ENCODE data around the gene STIP1. TPM values are rescaled to one million over a fixed set of nuclear protein-coding genes. Genes with fewer than 3 reads are reported as not detected.

Gene STIP1
- total and polyA plus RNA-seq, 5 experiments from 2014 or later, result 59.4 to 132 (median 110) TPM

DNA sequence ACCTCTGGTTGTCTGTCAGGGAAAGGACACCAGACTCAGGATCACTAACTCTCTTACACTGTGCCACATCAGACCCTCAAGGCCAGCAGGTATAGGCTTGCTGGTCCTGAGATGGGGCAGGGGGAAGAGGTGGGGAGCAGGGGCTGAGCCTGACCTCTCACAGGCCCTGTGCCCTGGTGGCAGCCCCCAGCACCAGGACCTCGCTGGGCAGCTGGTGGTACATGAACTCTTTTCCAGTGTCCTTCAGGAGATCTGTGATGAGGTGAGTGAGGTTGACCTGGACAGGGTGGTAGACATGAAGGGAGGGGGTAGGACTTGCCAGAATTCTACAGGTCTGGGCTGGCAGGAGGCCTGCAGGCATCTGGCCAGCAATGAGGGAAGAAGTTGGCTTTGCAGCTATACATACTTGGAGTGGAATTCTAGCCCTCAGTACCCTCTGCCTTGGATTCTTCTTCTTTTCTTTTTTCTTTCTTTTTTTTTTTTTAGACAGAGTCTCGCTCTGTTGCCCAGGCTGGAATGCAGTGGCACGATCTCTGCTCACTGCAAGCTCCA, 41.5 kb downstream of the STIP1 start:
- peaks cover 0 to 7% (median 0%) of the 10 kb centered on the region in 3 donors for H3K36me3 Mint-ChIP-seq
- DNase-seq, result no peak

DNA sequence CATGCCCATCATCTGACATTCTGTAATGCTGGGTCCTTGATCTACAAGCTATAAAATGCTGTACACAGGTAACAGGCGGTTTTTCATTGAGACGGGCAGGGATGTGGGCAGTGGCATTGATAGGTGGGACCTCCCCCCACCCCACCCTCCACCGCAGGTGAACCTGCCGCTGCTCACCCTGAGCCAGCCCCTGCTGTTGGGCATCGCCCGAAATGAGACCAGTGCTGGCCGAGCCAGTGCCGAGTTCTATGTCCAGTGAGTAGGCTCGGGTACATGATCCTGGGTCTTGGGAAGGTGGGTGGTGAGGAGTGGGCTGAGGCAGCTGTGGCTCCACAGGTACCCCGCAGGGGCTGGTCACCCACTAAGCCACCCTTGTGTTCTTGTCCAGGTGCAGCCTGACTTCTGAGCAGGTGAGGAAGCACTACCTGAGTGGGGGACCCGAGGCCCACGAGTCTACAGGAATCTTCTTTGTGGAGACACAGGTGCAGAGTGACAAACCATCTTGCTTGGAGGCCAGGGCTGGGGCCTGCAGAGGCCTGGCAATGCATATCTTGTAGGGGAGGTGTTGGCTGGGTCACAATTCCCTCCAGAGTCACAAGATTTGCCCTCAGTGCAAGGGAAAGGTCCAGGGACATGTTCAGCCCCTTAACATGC, 43.2 kb downstream of the STIP1 start:
- Mint-ChIP-seq H3K4me1 (peaks cover 22 to 66% (median 58%) of the 10 kb centered on the region in 4 donors), H3K9me3 (no peaks in the 10 kb centered on the region), H3K36me3 (no peaks in the 10 kb centered on the region), H3K27ac (peak overlapping the region; percentile 75 to 97 (median 90)), H3K4me3 (peak overlapping the region; percentile 82 to 99 (median 90)), H3K27me3 (no peaks in the 10 kb centered on the region)
- POLR2A ChIA-PET, result interaction anchor here (0.8 to 16.0 kb wide), 12 partner anchors 12 to 1389 kb away, joined by 3 to 290 read pairs (median 5); partner anchors contain the start of genes BAD, FERMT3, FKBP2 and PLCB3
- ATAC-seq, result no peak
- DNase-seq, result no peak

More for the DNA sequence above, 41.5 kb downstream of the STIP1 start:
- Mint-ChIP-seq H3K4me1 (peaks cover 22 to 54% (median 44%) of the 10 kb centered on the region in 4 donors), H3K27me3 (no peaks in the 10 kb centered on the region), H3K9me3 (no peaks in the 10 kb centered on the region), H3K4me3 (peak overlapping the region; percentile 87 to 95 (median 90)), H3K27ac (peak overlapping the region; percentile 83 to 95 (median 90))
- POLR2A ChIA-PET, result interaction anchor here (0.6 to 16.0 kb wide), 9 partner anchors 17 to 549 kb away, joined by 3 to 290 read pairs (median 22); partner anchors contain the start of genes BAD, ESRRA, FERMT3 and FKBP2
- no peak for ATAC-seq

DNA sequence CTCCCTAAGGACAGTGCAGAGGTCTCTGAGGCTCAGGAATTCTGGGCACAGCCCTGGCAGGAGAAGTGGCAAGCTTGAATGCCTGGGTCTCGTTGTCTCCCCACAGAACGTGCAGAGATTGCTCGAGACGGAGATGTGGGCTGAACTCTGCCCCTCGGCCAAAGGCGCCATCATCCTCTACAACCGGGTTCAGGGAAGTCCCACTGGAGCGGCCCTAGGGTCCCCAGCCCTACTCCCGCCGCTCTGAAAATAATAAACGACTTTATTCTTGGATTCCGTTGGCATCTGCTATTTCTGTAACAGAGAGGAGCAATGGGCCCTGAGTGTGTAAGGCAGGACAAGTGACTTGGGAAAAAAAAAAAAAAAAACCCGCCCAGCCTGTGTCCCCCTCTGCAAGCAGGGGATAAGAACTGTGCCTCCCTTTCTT, 43.8 kb downstream of the STIP1 start:
- Mint-ChIP-seq H3K27ac (peak overlapping the region; percentile 83 to 97 (median 93)), H3K36me3 (no peaks in the 10 kb centered on the region), H3K4me1 (peaks cover 22 to 66% (median 58%) of the 10 kb centered on the region in 4 donors), H3K27me3 (no peaks in the 10 kb centered on the region), H3K4me3 (peak overlapping the region; percentile 82 to 99 (median 90)), H3K9me3 (no peaks in the 10 kb centered on the region)
- POLR2A ChIA-PET, result interaction anchor here (0.6 to 16.0 kb wide), 12 partner anchors 13 to 1628 kb away, joined by 3 to 290 read pairs (median 4); partner anchors contain the start of genes BAD, CFL1, FERMT3 and FKBP2
- ATAC-seq (no peak), DNase-seq (no peak)

DNA sequence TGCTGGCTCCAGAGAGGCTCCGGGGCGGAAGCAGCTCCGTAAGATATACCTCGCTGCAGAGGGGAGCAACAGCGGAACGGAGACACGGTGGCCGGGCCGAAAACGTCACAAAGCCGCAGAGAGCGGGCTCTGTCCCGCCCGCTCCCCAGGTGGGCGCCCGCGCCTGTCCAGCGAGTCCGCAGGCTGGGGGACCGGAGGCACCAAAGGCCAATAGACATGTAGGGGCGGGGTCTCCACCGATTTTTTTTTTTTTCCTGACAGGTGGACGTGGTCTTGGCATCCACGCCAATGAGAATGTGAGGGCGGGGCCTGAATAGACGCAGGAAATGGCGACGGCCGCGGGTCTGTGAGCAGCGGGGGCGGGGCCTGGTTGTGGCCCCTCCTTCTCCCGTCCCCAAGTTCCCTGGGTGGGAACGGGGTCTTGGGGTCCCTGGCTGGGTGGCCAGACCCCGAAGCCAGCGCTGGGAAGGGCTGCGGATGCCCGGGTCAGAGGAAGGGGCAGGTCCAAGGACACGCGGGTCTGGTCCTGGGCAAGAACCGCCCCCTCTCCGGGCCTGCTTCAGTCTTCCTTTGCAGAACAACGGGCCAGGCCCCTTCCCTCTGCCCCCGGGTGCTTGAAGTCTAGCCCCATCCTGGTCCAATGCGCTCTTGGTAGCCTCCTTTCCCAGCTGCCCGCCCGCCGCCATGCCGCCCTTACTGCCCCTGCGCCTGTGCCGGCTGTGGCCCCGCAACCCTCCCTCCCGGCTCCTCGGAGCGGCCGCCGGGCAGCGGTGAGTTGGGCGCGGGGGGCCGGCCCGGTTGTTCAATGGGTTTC, 44.4 kb downstream of the STIP1 start, which contains the start of gene DNAJC4:
Gene DNAJC4, plus strand, starts transcription at position 378 of the 814 bp plus-strand sequence. Its CDS starts 307 bp downstream, at position 685.
- DNase-seq, result peak; percentile 76 to 93 (median 84)
- peak; percentile 52 to 63 for ATAC-seq
- Mint-ChIP-seq H3K27me3 (no peaks in the 10 kb centered on the region), H3K4me1 (peaks cover 20 to 66% (median 60%) of the 10 kb centered on the region in 4 donors), H3K27ac (peak within 1 kb of the TSS; percentile 83 to 97 (median 93)), H3K9me3 (no peaks in the 10 kb centered on the region), H3K36me3 (no peaks in the 10 kb centered on the region), H3K4me3 (peak within 1 kb of the TSS; percentile 82 to 99 (median 90))
- POLR2A ChIA-PET, result interaction anchor here (0.6 to 16.0 kb wide), 13 partner anchors 14 to 1628 kb away, joined by 3 to 290 read pairs (median 4); partner anchors contain the start of genes BAD, CFL1, FERMT3 and FKBP2

DNA sequence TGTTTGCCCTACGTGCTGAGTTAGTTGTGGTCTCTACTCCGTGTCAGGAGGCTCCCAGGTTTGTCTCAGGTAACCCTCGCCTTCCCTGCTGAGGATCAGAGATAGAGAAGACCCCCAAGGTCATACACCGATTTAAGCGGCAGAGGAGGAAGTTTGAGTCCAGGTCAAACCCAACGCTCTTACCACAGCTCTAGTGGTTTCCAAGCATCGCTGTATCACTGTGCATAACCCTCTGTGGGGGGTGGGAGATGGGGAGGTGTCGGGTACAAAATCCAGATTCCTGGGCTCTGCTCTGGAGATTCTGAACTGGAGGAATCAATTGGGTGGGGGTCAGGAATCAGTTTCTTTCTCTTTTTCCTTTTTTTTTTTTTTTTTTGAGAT, 45.0 kb downstream of the STIP1 start:
- ATAC-seq, result no peak
- no peaks in the 10 kb centered on the region for H3K27me3 Mint-ChIP-seq
- H3K9me3 Mint-ChIP-seq, result no peaks in the 10 kb centered on the region
- H3K4me3 Mint-ChIP-seq, result peak overlapping the region; percentile 82 to 99 (median 90)
- DNase-seq, result no peak
- H3K27ac Mint-ChIP-seq, result peak overlapping the region; percentile 48 to 97 (median 90)
- no peaks in the 10 kb centered on the region for H3K36me3 Mint-ChIP-seq
- POLR2A ChIA-PET, result interaction anchor here (0.7 to 16.0 kb wide), 9 partner anchors 13 to 1504 kb away, joined by 3 to 290 read pairs (median 4); partner anchors contain the start of genes FERMT3, FKBP2, HNRNPUL2 and PLCB3
- peaks cover 18 to 68% (median 63%) of the 10 kb centered on the region in 4 donors for H3K4me1 Mint-ChIP-seq

DNA sequence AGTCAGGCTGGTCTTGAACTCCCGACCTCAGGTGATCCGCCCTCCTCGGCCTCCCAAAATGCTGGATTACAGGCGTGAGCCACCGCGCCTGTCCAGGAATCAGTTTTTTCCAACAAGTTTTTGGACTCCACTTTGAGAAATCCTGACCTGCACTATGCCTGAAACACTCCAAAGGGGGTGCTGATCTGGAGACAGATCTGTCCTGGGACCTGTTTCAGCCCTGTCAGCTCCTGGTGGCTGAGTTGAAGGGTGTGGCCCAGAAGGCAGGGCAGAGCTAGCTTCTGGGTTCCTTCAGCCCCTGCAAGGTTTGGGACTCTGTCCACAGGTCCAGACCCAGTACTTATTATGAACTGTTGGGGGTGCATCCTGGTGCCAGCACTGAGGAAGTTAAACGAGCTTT, 45.6 kb downstream of the STIP1 start:
- H3K36me3 Mint-ChIP-seq, result no peaks in the 10 kb centered on the region
- H3K4me3 Mint-ChIP-seq, result peak overlapping the region; percentile 36 to 99 (median 88)
- H3K27ac Mint-ChIP-seq, result peak overlapping the region in 9 of 10 donors; percentile 48 to 86 (median 74)
- POLR2A ChIA-PET, result interaction anchor here (0.7 to 16.0 kb wide), 7 partner anchors 9 to 234 kb away, joined by 4 to 290 read pairs (median 5); partner anchors contain the start of genes FERMT3, FKBP2, PPP1R14B and TRMT112
- H3K4me1 Mint-ChIP-seq, result peaks cover 18 to 69% (median 63%) of the 10 kb centered on the region in 4 donors
- no peaks in the 10 kb centered on the region for H3K9me3 Mint-ChIP-seq
- H3K27me3 Mint-ChIP-seq, result no peaks in the 10 kb centered on the region
- DNase-seq, result no peak
- no peak for ATAC-seq

DNA sequence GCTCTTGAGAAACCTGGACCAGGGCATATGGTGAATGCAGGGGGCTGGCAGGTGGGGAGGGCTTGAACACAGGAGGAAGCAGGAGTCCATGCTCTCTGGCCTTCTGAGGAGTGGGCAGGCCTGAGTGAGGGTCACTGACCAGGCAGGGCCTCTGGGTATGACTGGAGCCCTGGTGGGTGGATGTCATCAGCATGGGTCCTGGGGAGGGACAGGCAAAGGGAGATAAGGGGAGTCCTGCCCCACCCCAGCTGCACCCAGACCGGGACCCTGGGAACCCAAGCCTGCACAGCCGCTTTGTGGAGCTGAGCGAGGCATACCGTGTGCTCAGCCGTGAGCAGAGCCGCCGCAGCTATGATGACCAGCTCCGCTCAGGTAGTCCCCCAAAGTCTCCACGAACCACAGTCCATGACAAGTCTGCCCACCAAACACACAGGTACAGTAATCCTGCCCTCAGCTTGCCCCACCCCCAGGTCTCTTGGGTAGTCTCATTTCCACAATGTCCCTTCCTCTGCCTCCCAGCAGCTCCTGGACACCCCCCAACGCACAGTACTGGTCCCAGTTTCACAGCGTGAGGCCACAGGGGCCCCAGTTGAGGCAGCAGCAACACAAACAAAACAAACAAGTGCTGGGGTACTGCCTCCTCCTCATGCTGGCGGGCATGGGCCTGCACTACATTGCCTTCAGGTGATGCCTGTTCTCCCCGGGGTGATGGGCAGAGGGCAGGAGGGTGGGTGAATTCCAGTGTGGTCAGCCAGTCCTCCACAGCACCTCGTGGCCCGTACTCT, 46.4 kb downstream of the STIP1 start:
- no peaks in the 10 kb centered on the region for H3K27me3 Mint-ChIP-seq
- POLR2A ChIA-PET, result interaction anchor here (0.5 to 16.0 kb wide), 10 partner anchors 9 to 1391 kb away, joined by 3 to 290 read pairs (median 4); partner anchors contain the start of genes FERMT3, FKBP2, PPP1R14B and STIP1
- peak overlapping the region; percentile 65 to 95 (median 86) for H3K4me3 Mint-ChIP-seq
- DNase-seq (no peak), ATAC-seq (no peak)
- no peaks in the 10 kb centered on the region for H3K9me3 Mint-ChIP-seq
- H3K36me3 Mint-ChIP-seq, result peaks cover 0 to 4% (median 0%) of the 10 kb centered on the region in 3 donors
- H3K4me1 Mint-ChIP-seq, result peaks cover 17 to 64% (median 56%) of the 10 kb centered on the region in 4 donors
- H3K27ac Mint-ChIP-seq, result peak overlapping the region; percentile 53 to 86 (median 72)

DNA sequence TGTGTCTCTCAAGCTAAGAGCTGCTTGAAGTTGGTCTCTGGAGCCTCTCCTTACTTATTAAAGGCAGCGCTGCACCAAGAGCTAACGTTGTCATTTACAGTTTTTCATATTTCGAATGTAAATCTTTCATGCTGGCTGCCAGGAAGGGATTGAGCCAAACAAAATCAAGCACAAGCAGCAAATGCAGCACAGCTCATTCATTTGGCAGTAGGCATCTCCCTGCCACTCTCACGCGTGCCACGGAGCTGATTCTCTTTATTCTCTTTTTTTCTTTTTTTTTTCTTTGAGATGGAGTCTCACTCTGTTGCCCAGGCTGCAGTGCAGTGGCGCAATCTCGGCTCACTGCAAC, 47.0 kb downstream of the STIP1 start:
- peaks cover 15 to 60% (median 50%) of the 10 kb centered on the region in 4 donors for H3K4me1 Mint-ChIP-seq
- no peaks in the 10 kb centered on the region for H3K9me3 Mint-ChIP-seq
- no peak for DNase-seq
- H3K4me3 Mint-ChIP-seq, result peak overlapping the region; percentile 47 to 95 (median 78)
- peaks cover 0 to 8% (median 0%) of the 10 kb centered on the region in 3 donors for H3K36me3 Mint-ChIP-seq
- no peaks in the 10 kb centered on the region for H3K27me3 Mint-ChIP-seq
- POLR2A ChIA-PET, result interaction anchor here (0.5 to 16.0 kb wide), 8 partner anchors 11 to 1392 kb away, joined by 3 to 290 read pairs (median 4); partner anchors contain the start of genes FERMT3, FKBP2, PPP1R14B and STIP1
- H3K27ac Mint-ChIP-seq, result peak overlapping the region in 8 of 10 donors; percentile 66 to 86 (median 80)
- no peak for ATAC-seq

DNA sequence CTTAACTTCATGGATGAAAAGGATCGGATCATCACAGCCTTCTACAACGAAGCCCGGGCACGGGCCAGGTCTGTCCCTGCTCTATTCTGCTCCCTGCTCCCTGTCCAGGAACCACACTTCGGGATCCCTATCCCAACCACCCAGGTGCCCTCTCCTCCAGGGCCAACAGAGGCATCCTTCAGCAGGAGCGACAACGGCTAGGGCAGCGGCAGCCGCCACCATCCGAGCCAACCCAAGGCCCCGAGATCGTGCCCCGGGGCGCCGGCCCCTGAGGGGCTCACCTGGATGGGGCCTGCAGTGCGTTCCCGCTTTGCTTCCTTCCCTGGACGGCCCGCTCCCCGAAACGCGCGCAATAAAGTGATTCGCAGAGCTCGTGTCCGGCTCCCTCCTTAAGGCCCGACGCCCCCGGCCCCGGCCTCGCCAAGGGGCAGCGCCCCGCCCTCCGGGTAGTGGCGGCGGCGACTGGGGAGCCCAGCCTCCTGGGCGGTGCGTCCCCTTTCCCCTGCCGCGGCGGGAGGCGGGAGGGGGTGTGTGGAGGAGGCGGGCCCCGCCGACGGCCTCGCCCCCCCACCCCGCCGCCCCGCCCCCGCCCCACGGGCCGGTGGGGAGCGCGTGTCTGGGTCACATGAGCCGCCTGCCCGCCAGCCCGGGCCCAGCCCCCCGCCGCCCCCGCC, 48.1 kb downstream of the STIP1 start, which contains the start of gene VEGFB:
Gene VEGFB, plus strand, starts transcription at position 672 of the 674 bp plus-strand sequence. CDS start 250 bp downstream, outside the sequence.
- DNase-seq, result peak; percentile 42 to 84 (median 62)
- H3K4me3 Mint-ChIP-seq, result peak within 1 kb of the TSS; percentile 79 to 95 (median 86)
- peak within 1 kb of the TSS; percentile 45 to 92 (median 86) for H3K27ac Mint-ChIP-seq
- H3K9me3 Mint-ChIP-seq, result no peaks in the 10 kb centered on the region
- H3K36me3 Mint-ChIP-seq, result peaks cover 0 to 13% (median 0%) of the 10 kb centered on the region in 3 donors
- no peaks in the 10 kb centered on the region for H3K27me3 Mint-ChIP-seq
- ATAC-seq, result peak; percentile 50 to 51
- peaks cover 15 to 54% (median 48%) of the 10 kb centered on the region in 4 donors for H3K4me1 Mint-ChIP-seq
- POLR2A ChIA-PET, result interaction anchor here (0.5 to 16.0 kb wide), 5 partner anchors 10 to 70 kb away, joined by 3 to 290 read pairs (median 9); partner anchors contain the start of genes FERMT3, FKBP2 and PPP1R14B

DNA sequence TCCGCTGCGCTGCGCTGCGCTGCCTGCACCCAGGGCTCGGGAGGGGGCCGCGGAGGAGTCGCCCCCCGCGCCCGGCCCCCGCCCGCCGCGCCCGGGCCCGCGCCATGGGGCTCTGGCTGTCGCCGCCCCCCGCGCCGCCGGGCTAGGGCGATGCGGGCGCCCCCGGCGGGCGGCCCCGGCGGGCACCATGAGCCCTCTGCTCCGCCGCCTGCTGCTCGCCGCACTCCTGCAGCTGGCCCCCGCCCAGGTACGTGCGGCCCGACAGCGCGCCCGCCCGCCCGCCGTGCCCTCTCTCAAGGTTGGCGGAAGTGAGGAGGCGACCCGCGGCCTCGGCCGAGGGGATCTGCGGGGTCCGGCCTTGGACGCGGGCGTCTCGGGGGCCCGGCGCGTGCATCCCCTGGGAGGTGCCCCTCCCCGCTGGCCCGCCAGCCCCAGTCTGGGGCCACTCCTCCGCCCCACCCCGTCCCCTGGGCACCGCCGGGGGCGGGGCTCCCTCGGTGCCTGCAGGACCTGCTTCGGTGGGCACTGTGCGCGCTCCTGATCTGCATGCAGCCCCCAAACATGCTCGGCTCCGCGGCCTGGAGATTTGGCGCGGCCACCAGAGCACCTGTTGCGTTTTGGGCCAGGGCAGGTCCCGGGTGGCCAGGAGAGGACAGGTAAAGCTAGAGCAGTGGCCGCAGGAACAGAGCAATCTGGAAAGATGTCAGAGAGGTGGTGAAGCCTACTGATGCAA, 48.8 kb downstream of the STIP1 start:
- POLR2A ChIA-PET, result interaction anchor here (1.0 to 16.0 kb wide), 5 partner anchors 8 to 70 kb away, joined by 3 to 290 read pairs (median 11); partner anchors contain the start of genes FERMT3, FKBP2, NUDT22 and PPP1R14B
- Mint-ChIP-seq H3K27ac (peak overlapping the region in 9 of 10 donors; percentile 45 to 92 (median 86)), H3K4me1 (peaks cover 12 to 49% (median 42%) of the 10 kb centered on the region in 4 donors), H3K4me3 (peak overlapping the region; percentile 78 to 89 (median 82)), H3K27me3 (no peaks in the 10 kb centered on the region), H3K9me3 (no peaks in the 10 kb centered on the region), H3K36me3 (peaks cover 0 to 13% (median 0%) of the 10 kb centered on the region in 3 donors)
- peak; percentile 64 to 72 for ATAC-seq
- DNase-seq, result peak in 9 of 10 donors; percentile 36 to 77 (median 63)

Data from naive thymus-derived CD8-positive, alpha-beta T cell (primary cell).